ENCODE data around the gene CENPX. TPM values are rescaled to one million over a fixed set of nuclear protein-coding genes. Genes with fewer than 3 reads are reported as not detected.

Gene CENPX
- total and polyA plus RNA-seq, 2 of the 13 experiments (the other 11 are each of a cell fraction or from before 2014, with no cell fraction given) = 92.7 to 170 TPM

GRCh38 chr17:82013772-82014321 is 8.8 kb downstream of the CENPX start (continued):
- TF ChIP-seq ZBTB8A (CRISPR knock-in tag; IDR thresholded peaks at IDR 0.05; ENCODE audit: borderline replicate concordance, low read depth) (no peak), ZHX2 (IDR thresholded peaks at IDR 0.05; ENCODE audit: low read depth) (no peak), ZHX2 (CRISPR knock-in tag; IDR thresholded peaks at IDR 0.05; ENCODE audit: borderline replicate concordance) (no peak), DBP (CRISPR knock-in tag; IDR thresholded peaks at IDR 0.05; ENCODE audit: not compliant biosample characterization) (no peak), HNRNPK (IDR thresholded peaks at IDR 0.05; ENCODE audit: low read depth, low read length, poor library complexity, severe bottlenecking) (no peak), MBD4 (IDR thresholded peaks at IDR 0.05; ENCODE audit: borderline replicate concordance, low read length) (no peak), BORCS8-MEF2B (CRISPR knock-in tag; IDR thresholded peaks at IDR 0.05) (no peak), ZNF207 (IDR thresholded peaks at IDR 0.05; ENCODE audit: borderline replicate concordance) (no peak), EP300 (IDR thresholded peaks at IDR 0.05; ENCODE audit: low read depth in 2 of 2, low read length in 2 of 2) (peak in 1 of 2 experiments; percentile 35; a peak in 1 of 4 replicates), EP300 (CRISPR knock-in tag; IDR thresholded peaks at IDR 0.05; ENCODE audit: borderline replicate concordance) (peak; percentile 68; the same call in 1 of the 2 replicates), NONO (IDR thresholded peaks at IDR 0.05) (no peak), NONO (CRISPR knock-in tag; conservative IDR thresholded peaks at IDR 0.05) (no peak), ZNF430 (CRISPR knock-in tag; IDR thresholded peaks at IDR 0.05) (no peak), TRIM22 (IDR thresholded peaks at IDR 0.05) (no peak), RORA (CRISPR knock-in tag; IDR thresholded peaks at IDR 0.05) (no peak), GATAD2A (CRISPR knock-in tag; IDR thresholded peaks at IDR 0.05) (peak; percentile 83), SRSF4 (IDR thresholded peaks at IDR 0.05; ENCODE audit: low read depth, low read length, poor library complexity, severe bottlenecking) (peak; percentile 20), ATF2 (CRISPR knock-in tag; IDR thresholded peaks at IDR 0.05) (no peak), HOXA9 (CRISPR knock-in tag; IDR thresholded peaks at IDR 0.05; ENCODE audit: borderline replicate concordance) (no peak), MTF1 (CRISPR knock-in tag; IDR thresholded peaks at IDR 0.05) (no peak), ISL2 (CRISPR knock-in tag; IDR thresholded peaks at IDR 0.05) (peak; percentile 45; the same call in 1 of the 2 replicates), WIZ (CRISPR knock-in tag; IDR thresholded peaks at IDR 0.05) (no peak)

All from HepG2 (cell line).